NAMALWA (cell line): Measurements from ENCODE around the gene UIMC1.

Source experiments
- DNase-seq: peaks from one replicate; pipeline ENCODE4 v3.0.0-alpha.2; 2015; ENCODE audit warnings: low spot score

Gene UIMC1

GRCh38 chr5:176870110-176870591 is 136.4 kb downstream of the UIMC1 start:
- DNase-seq, result peak; percentile 36

- DNase-seq, result no peak
These were observed 137.0 kb downstream of the UIMC1 start for GRCh38 chr5:176869501-176870109.

- DNase-seq, result no peak
These were observed 137.8 kb downstream of the UIMC1 start for GRCh38 chr5:176868731-176869130.

- no peak for DNase-seq
These were observed 138.5 kb downstream of the UIMC1 start for GRCh38 chr5:176868126-176868525.

- DNase-seq, result no peak
These were observed 139.8 kb downstream of the UIMC1 start for GRCh38 chr5:176866707-176867310.

GRCh38 chr5:176865964-176866363 is 140.6 kb downstream of the UIMC1 start:
- no peak for DNase-seq

- no peak for DNase-seq
These were observed 141.8 kb downstream of the UIMC1 start for GRCh38 chr5:176864755-176865154.

GRCh38 chr5:176863765-176864098 is 142.8 kb downstream of the UIMC1 start:
- no peak for DNase-seq

GRCh38 chr5:176863041-176863764 is 143.4 kb downstream of the UIMC1 start:
- DNase-seq, result no peak

GRCh38 chr5:176862330-176862995 is 144.1 kb downstream of the UIMC1 start:
- no peak for DNase-seq

GRCh38 chr5:176861276-176861675 is 145.3 kb downstream of the UIMC1 start:
- no peak for DNase-seq

- no peak for DNase-seq
These were observed 146.2 kb downstream of the UIMC1 start for GRCh38 chr5:176860381-176860780.

- DNase-seq, result no peak
These were observed 146.7 kb downstream of the UIMC1 start for GRCh38 chr5:176859916-176860315.

GRCh38 chr5:176857894-176858273 is 148.7 kb downstream of the UIMC1 start:
- no peak for DNase-seq

GRCh38 chr5:176857216-176857893 is 149.2 kb downstream of the UIMC1 start:
- no peak for DNase-seq

- DNase-seq, result no peak
These were observed 149.8 kb downstream of the UIMC1 start for GRCh38 chr5:176856746-176857145.

GRCh38 chr5:176855598-176855997 is 151.0 kb downstream of the UIMC1 start:
- no peak for DNase-seq
